ENCODE results near the gene PRDM16.

- TF ChIP-seq CTCF (IDR thresholded peaks at IDR 0.05; ENCODE audit: control extremely low read depth in 1 of 3, insufficient read depth in 1 of 3, low read depth in 1 of 3, low read length in 3 of 3): no peak
- TF ChIP-seq BCL11A (IDR thresholded peaks at IDR 0.05; ENCODE audit: low read depth in 2 of 2, low read length in 2 of 2): no peak
- no peak for TF ChIP-seq TAF1 (IDR thresholded peaks at IDR 0.05; ENCODE audit: low read depth, low read length)
- no peak for TF ChIP-seq EP300 (IDR thresholded peaks at IDR 0.05; ENCODE audit: borderline replicate concordance in 1 of 2, low read depth in 2 of 2, low read length in 2 of 2)
- TF ChIP-seq POLR2AphosphoS5 (IDR thresholded peaks at IDR 0.05; ENCODE audit: low read depth, low read length): no peak
- TF ChIP-seq USF2 (IDR thresholded peaks at IDR 0.05; ENCODE audit: low read length): no peak
- TF ChIP-seq EZH2 (IDR thresholded peaks at IDR 0.05; ENCODE audit: low read depth, low read length, severe bottlenecking): no peak
- TF ChIP-seq SIN3A (conservative IDR thresholded peaks at IDR 0.05 in 1 of 2, IDR thresholded peaks at IDR 0.05 in 1 of 2; ENCODE audit: low read depth in 1 of 2, low read length in 2 of 2): no peak
- no peak for TF ChIP-seq TCF12 (IDR thresholded peaks at IDR 0.05; ENCODE audit: low read depth, low read length)
- no peak for TF ChIP-seq MAX (IDR thresholded peaks at IDR 0.05)
Observed at GRCh38 chr1:3103967-3104677, 35.1 kb downstream of the PRDM16 start.

Measured in H1 (cell line).